ENCODE measurements around the gene GDF7. TPM values are rescaled to one million over a fixed set of nuclear protein-coding genes. Genes with fewer than 3 reads are reported as not detected.

GDF7 gene
- total and polyA plus RNA-seq, 2 of the 8 experiments (the other 6 are each of a cell fraction or from before 2014, with no cell fraction given): 0.04 to 0.06 TPM

- 93% methylated on average over 12 of the region's 13 CpGs; no CpG with 5 or more reads in 1 of the 2 experiments for WGBS, 2 experiments (ENCODE audit: extremely low coverage in 1 of 2, insufficient coverage in 1 of 2, insufficient read length in 1 of 2, insufficient replicate concordance in 2 of 2, low coverage in 1 of 2, low lambda C conversion rate in 2 of 2, missing lambda C conversion rate in 1 of 2)
- Histone ChIP-seq H3K14ac (ENCODE audit: insufficient read length) (no peak overlapping the region), H3K36me3 (ENCODE audit: control insufficient read depth in 2 of 4, insufficient read depth in 4 of 4, low read length in 3 of 4) (no peaks in the 10 kb centered on the region), H4K5ac (ENCODE audit: insufficient read length, low read depth, low read length) (no peak overlapping the region), H2AK5ac (ENCODE audit: low read depth, low read length) (no peak overlapping the region), H4K20me1 (replicated peaks in 1 of 2; ENCODE audit: control insufficient read depth in 1 of 2, insufficient read depth in 2 of 2, low read length in 2 of 2) (peaks cover 0 to 3% of the 10 kb centered on the region in 2 experiments), H3K27ac (ENCODE audit: low read depth, low read length) (no peak overlapping the region), H3K9me3 (ENCODE audit: insufficient read depth in 2 of 2, low read depth in 1 of 2, low read length in 1 of 2) (no peaks in the 10 kb centered on the region), H3K27me3 (replicated peaks in 1 of 4; ENCODE audit: control insufficient read depth in 3 of 4, extremely low read depth in 1 of 4, insufficient read depth in 3 of 4, low read length in 3 of 4) (no peaks in the 10 kb centered on the region), H3K4ac (replicated peaks; ENCODE audit: insufficient read length, low read depth, low read length) (no peak overlapping the region), H2AFZ (ENCODE audit: low read length) (no peak overlapping the region), H3K4me3 (ENCODE audit: extremely low read depth in 1 of 4, insufficient read depth in 2 of 4, low read depth in 3 of 4, low read length in 4 of 4) (no peak overlapping the region), H3K79me1 (ENCODE audit: low read depth, low read length) (no peaks in the 10 kb centered on the region; the same call in 1 of the 2 replicates), H3K23ac (ENCODE audit: insufficient read length) (no peak overlapping the region), H3K4me1 (replicated peaks in 1 of 4; ENCODE audit: control insufficient read depth in 3 of 4, insufficient read depth in 4 of 4, low read length in 3 of 4) (peaks cover 0 to 3% (median 1%) of the 10 kb centered on the region in 4 experiments; a peak in 2 of 7 replicates), H3K56ac (replicated peaks; ENCODE audit: insufficient read length, low read depth, low read length) (no peak overlapping the region), H3K4me2 (ENCODE audit: insufficient read depth in 1 of 2, low read depth in 2 of 2, low read length in 2 of 2) (no peak overlapping the region), H2BK15ac (ENCODE audit: low read length) (no peak overlapping the region), H4K91ac (replicated peaks; ENCODE audit: insufficient read length, low read length) (no peak overlapping the region), H3K18ac (ENCODE audit: extremely low read depth, low read length) (no peak overlapping the region), H3K23me2 (ENCODE audit: low read depth, low read length) (no peaks in the 10 kb centered on the region), H3K79me2 (ENCODE audit: control insufficient read depth in 1 of 2, insufficient read depth in 2 of 2, low read length in 2 of 2) (no peaks in the 10 kb centered on the region), H4K8ac (ENCODE audit: extremely low read depth, insufficient read depth, low read length) (no peak overlapping the region), H2BK120ac (replicated peaks; ENCODE audit: low read depth, low read length) (no peak overlapping the region), H2BK5ac (ENCODE audit: low read depth, low read length) (no peak overlapping the region), H2BK12ac (ENCODE audit: low read depth, low read length) (no peak overlapping the region), H3K9ac (replicated peaks in 1 of 4; ENCODE audit: extremely low read depth in 1 of 4, low read depth in 3 of 4, low read length in 3 of 4) (no peak overlapping the region), H2BK20ac (ENCODE audit: low read length) (no peak overlapping the region)
- ChIA-PET POLR2A (ENCODE audit: partially characterized antibody) (interaction anchor here (1.8 kb wide), 1 partner anchor 191 kb away, joined by 10 read pairs; the partner anchor contains the start of gene RHOB), CTCF (ENCODE audit: partially characterized antibody) (interaction anchor here (0.7 to 17.7 kb wide), 7 partner anchors 11 to 258 kb away, joined by 3 to 367 read pairs (median 47); partner anchors contain the start of gene RHOB)
- TF ChIP-seq HDAC2 (IDR thresholded peaks at IDR 0.05; ENCODE audit: borderline replicate concordance in 1 of 2, low read depth in 2 of 2, low read length in 2 of 2) (no peak), JUN (IDR thresholded peaks at IDR 0.05; ENCODE audit: low read depth, low read length) (no peak), POLR2AphosphoS5 (IDR thresholded peaks at IDR 0.05; ENCODE audit: low read depth, low read length) (no peak), SP1 (IDR thresholded peaks at IDR 0.05; ENCODE audit: low read depth, low read length) (no peak), CBX8 (IDR thresholded peaks at IDR 0.05; ENCODE audit: borderline replicate concordance, low read depth, low read length) (no peak), ATF3 (IDR thresholded peaks at IDR 0.05; ENCODE audit: insufficient read depth, low read depth, low read length) (no peak)
- FAIRE-seq: no peak
- no peak for DNase-seq (ENCODE audit: low read depth in 1 of 2, low spot score in 2 of 2)
Observed at GRCh38 chr2:20638014-20638413, 28.9 kb upstream of the GDF7 start.

Measured in H1 (cell line).